Sigmoid colon (tissue), 4 donors: ENCODE results near the gene KCND3.

Source experiments
- CTCF ChIP-seq, 4 experiments: fragments of 450-650 bp in 3 of 4; fragments of 200-600 bp in 1 of 4; IDR thresholded peaks; one replicate each; pipeline ENCODE4 v1.5.1; 2016 to 2019; ENCODE audit warnings: antibody characterized with exemption in 4 of 4, mild to moderate bottlenecking in 3 of 4, moderate library complexity in 2 of 4
- EP300 ChIP-seq, 4 donors: sonication (generic); formaldehyde crosslinking; IDR thresholded peaks; one replicate each; pipeline ENCODE4 v1.6.1; 2017; ENCODE audit warnings: antibody characterized with exemption in 4 of 4
- POLR2A ChIP-seq, 2 donors: fragments of 450-650 bp; IDR thresholded peaks; one replicate each; pipeline ENCODE4 v1.6.1; 2016; ENCODE audit warnings: antibody characterized with exemption in 2 of 2, mild to moderate bottlenecking in 2 of 2, moderate library complexity in 2 of 2
- POLR2AphosphoS5 ChIP-seq, 4 donors: sonication (generic); formaldehyde crosslinking; IDR thresholded peaks; one replicate each; pipeline ENCODE4 v1.6.1; 2017; ENCODE audit warnings: antibody characterized with exemption in 4 of 4

DNA sequence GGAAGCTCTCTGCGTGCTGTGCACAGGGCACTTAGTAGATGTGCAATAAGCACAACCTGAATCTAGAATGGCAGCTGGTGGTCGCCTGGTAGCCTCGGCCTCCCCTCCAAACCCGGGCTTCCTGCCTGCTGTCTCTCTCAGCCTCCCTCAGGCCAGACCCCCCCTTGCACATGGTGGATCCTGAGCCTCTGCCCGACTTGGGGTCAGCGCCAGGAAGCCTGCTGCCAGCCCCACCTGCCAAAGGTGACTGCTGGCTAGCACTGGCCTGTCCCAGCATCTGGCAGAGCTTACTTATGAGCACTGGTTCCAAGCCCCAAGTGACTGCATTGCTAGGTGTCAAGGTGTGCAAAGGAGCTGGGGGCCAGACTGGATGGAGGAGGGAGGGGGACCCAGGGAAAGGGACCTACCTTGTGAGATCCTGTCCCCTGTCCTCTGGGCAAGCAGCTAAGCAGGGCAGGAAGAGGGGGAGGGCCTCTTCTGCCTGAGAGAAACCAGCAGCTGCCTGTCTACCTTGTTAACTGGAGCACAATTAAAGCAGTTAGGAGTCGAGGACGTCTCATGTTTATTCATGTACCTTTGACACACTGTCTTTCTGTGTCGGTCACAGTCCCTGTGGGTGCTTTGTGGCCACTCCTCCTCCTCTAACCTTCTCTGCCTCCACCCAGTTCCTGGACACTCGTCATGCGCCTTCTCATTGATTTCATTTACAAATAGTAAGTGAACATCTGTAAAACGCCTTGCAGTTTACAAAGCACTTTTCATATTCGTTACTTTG is 132.9 kb downstream of the KCND3 start:
- TF ChIP-seq CTCF (IDR thresholded peaks at IDR 0.05): no peak
- TF ChIP-seq POLR2A (IDR thresholded peaks at IDR 0.05): no peak
- TF ChIP-seq POLR2AphosphoS5 (IDR thresholded peaks at IDR 0.05): no peak
- no peak for TF ChIP-seq EP300 (IDR thresholded peaks at IDR 0.05)
